Mammary epithelial cell (primary cell): ENCODE measurements around the gene RFX7.

ENCODE experiments used
- CTCF ChIP-seq, 2 donors: IDR thresholded peaks in 1 of 2; conservative IDR thresholded peaks in 1 of 2; 2 replicates each; pipeline ENCODE4 v1.5.1; 2011 to 2012; ENCODE audit warnings: inconsistent platforms in 2 of 2, low read length in 2 of 2, mild to moderate bottlenecking in 2 of 2, control low read depth in 1 of 2, low read depth in 1 of 2; ENCODE audit not compliant: insufficient read depth in 1 of 2; ENCODE audit errors: extremely low read depth in 1 of 2
- EZH2 ChIP-seq: IDR thresholded peaks from 2 replicates; pipeline ENCODE4 v1.6.1; 2012; ENCODE audit warnings: low read length, inconsistent platforms, borderline replicate concordance

DNA sequence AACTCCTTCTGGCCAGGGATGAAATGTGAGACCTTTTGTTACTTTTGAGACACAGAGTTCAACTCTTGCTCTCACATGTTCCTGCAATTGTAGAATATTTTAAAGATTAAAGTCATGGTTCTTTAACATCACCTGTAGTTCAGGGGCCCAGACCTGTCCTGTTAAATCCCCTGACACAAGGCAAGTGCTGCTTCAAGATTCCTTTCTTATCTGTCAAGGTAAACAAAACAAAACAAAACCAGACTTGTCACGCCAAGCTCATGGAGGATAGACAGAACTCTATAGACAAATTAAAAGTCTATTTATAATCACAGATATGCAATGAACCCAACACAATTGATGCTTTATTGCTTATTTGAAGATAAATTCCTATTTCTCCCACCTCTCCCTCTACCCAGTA, 201.6 kb downstream of the RFX7 start:
- TF ChIP-seq CTCF (conservative IDR thresholded peaks at IDR 0.05 in 1 of 2, IDR thresholded peaks at IDR 0.05 in 1 of 2; ENCODE audit: extremely low read depth in 1 of 2, insufficient read depth in 1 of 2, low read depth in 1 of 2, low read length in 2 of 2) (no peak), EZH2 (no peak)
